ACHN (cell line): ENCODE data around the gene TOMM5.

ENCODE experiments used
- DNase-seq: peaks from one replicate; pipeline ENCODE4 v3.0.0-alpha.2; 2015
- in situ Hi-C: cut with HindIII; loops from 2 replicates; pipeline ENCODE4 v1.10.0; 2017; ENCODE audit warnings: low sequenced_read_pairs, low pct_ligation_motif_present, low pct_unique_long_range_greater_than_20kb

The TOMM5 gene

DNA sequence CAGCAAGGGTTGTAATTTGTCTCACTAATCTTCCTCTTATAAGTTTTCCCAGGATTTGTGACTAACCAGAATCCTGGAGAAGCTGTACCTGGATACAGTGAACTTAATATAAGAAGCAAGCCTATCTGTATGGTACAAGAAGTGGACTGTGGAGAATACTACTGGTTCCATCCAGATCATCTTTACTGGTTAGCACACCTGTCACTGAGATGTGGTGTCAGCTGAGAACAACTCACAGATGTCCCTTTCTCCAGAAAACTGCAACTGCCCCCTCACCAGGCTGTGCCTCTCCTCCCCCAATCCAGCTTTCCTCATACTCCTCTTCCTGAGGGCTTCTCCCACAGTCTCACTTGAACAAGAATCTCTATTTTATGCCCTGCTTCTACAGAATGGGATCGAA lies 21.1 kb downstream of the TOMM5 start:
- no peak for DNase-seq
- in situ Hi-C loops = no loop called here

- DNase-seq = no peak
- in situ Hi-C loops = no loop called here
Measured at GRCh38 chr9:37566716-37567115, 25.7 kb downstream of the TOMM5 start.

DNA sequence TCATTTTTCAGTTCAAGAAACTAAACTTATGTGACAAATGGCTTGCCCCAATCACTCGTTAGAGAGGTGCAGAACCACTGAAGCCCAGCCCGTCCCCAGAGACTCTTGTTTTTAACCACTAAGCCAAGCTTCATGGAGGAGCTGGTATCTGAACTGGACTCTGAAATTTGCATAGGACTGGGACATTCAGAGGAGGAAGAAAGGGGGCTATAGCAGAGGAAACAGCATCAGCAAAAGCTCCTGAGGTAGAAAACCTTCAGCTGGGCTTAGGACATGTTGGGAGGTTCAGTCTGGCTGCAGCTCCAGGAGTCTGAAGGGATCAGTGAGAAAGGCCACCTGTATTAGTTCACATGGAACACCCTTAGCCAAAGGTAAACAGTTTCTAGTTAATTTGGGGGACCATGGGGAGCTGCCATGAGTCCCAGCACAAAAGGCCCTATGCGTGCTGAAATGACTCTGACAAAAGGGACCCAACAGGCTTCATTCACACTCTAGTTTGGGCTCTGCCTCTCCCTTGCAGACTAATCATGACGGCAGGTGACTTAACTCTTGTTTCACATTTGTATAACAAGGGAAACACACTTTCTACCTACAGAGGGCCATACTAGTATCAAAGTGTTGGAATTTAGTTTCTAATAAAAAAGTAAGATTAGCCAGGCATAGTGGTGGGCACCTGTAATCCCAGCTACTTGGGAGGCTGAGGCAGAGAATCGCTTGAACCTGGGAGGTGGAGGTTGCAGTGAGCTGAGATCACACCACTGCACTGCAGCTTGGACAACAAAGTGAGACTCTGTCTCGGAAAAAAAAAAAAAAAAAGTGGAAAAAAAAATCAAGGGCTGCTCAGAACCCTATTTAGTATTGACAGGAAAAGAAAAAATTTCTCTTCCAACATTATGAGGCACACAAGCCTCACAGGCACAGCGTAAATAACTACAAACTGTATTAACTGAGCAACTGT lies 26.5 kb downstream of the TOMM5 start:
- no peak for DNase-seq
- in situ Hi-C loops = no loop called here

DNA sequence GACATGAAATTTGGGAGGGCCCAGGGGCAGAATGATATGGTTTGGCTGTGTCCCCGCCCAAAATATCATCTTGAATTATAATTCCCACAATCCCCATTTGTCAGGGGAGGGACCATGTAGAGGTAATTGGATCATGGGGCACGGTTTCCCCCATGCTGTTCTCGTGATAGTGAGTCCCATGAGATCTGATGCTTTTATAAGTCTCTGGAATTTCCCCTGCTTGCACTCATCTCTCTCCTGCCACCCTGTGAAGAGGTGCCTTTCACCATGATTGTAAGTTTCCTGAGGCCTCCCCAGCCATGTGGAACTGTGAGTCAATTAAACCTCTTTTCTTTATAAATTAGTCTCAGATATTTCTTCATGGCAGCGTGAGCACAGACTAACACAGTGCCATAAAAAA lies 27.5 kb downstream of the TOMM5 start:
- in situ Hi-C loops = no loop called here
- DNase-seq = no peak

GRCh38 chr9:37563806-37564513 lies 28.4 kb downstream of the TOMM5 start:
- in situ Hi-C loops = no loop called here
- DNase-seq = no peak

- no peak for DNase-seq
- in situ Hi-C loops = no loop called here
Measured at GRCh38 chr9:37562826-37563225, 29.6 kb downstream of the TOMM5 start.

- no peak for DNase-seq
- in situ Hi-C loops = no loop called here
Measured at GRCh38 chr9:37561682-37562081, 30.7 kb downstream of the TOMM5 start.

DNA sequence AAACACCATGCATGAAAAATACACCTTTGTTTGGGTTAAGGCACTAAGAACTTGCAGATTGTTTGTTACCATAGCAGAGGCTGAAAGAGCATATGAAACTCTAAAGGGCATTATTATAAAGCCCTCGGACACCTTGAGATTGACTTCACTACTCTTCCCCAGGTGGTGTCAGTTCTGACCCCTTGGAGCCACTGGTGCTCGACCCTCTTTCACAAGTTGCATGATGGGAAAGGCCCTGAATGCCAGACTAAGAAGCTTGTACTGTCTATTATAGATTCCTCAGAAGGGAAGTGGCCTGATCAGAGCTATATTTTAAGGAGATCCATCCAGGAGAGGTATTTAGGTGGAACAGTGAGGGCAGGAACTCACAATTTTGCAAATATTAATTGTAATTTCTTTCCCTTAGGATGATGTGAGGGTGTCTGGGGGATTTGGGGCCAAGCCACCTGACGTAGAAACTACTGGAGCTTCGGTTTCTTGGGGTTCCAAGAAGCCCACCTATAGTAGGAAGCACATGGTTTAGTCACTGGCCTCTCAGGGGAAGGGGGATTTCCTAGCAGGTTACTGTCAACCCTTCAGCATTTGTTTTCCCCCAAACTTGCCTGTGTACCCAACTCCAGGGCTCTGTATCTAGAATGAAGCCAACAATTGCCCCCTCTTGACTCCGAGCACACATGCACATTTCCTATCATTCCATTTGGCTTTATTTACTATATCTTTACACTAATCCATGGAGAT lies 32.4 kb downstream of the TOMM5 start:
- in situ Hi-C loops = no loop called here
- no peak for DNase-seq

DNA sequence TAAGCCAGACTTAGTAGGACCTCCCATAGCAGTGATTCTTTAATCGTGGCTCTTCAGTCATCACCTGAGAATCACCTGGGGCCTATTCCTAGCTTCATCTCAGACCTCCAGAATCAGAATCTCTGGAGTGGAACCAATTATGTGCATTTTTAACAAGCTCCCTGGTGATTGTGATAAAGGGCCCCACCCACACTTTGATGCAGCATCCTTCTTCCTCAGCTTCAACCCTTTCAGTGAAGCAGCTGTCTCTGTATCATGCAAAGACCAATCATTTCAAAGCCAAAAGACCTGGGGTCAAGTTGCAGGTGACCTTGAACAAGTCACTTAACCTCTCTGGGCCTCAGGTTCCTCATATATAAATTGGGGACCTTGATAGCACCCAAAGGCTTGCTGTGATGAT lies 33.3 kb downstream of the TOMM5 start:
- in situ Hi-C loops = no loop called here
- DNase-seq = no peak

- in situ Hi-C loops = no loop called here
- DNase-seq = no peak
Measured at GRCh38 chr9:37555786-37556185, 36.6 kb downstream of the TOMM5 start.

DNA sequence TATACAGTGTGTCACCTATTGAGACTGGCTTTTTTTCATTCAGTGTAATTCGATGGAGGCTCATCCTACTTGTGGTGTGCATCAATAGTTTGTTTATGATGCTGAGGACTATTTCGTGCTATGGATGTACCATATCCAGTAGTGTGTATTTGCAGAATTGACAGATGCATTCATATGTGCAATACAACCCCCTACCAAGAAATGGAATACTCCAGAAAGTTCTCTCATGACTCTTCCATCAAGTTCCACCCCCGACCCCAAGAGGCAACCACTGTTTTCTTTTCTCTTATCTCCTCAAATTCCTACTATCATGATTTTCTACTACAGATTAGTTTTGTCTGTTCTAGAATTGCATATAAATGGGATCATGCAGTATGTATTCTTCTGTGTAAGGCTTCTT lies 38.1 kb downstream of the TOMM5 start:
- in situ Hi-C loops = no loop called here

GRCh38 chr9:37551888-37552287 lies 40.5 kb downstream of the TOMM5 start:
- in situ Hi-C loops = no loop called here
- no peak for DNase-seq

More for the DNA sequence above, 38.1 kb downstream of the TOMM5 start:
- no peak for DNase-seq

DNA sequence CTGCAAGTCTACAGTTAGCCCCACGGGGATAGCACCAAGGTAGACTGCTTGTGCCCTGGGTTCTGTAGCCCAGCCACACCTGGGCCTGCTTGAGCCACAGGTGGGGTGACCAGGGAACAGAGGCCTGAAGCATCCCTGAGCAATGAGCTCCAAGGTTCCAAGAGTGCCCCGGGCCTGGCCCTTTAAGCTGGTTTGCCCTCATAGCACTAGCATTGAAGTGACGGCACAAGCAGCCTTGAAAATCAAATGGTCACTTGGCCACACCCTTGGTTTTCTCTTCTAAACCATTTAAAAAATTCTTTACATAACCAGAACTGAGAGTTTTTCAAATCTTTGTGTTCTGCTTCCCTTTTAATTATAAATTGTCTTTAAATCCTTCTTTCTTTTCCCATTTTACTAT lies 40.9 kb downstream of the TOMM5 start:
- DNase-seq = no peak
- in situ Hi-C loops = no loop called here

GRCh38 chr9:37550781-37551180 lies 41.6 kb downstream of the TOMM5 start:
- in situ Hi-C loops = no loop called here
- no peak for DNase-seq

DNA sequence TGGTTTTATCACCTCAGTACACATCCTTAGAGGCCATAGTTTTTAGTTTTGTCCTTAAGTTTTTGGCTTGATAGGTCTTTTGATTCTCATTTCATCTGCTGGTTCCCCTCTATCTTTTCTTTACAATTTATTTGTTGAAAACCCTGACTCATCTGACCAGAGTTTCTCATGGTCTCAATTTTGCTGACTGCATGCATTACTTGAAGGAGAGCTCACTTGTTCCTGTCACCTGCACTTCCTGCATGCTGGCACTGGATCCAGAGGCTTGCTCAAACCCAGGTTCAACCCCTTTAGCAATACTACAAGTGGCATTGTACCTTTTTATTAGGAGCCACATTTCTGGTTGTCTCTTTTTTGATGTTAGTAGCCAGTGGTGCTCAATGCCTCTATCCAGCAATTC lies 42.9 kb downstream of the TOMM5 start:
- DNase-seq = no peak
- in situ Hi-C loops = no loop called here

DNA sequence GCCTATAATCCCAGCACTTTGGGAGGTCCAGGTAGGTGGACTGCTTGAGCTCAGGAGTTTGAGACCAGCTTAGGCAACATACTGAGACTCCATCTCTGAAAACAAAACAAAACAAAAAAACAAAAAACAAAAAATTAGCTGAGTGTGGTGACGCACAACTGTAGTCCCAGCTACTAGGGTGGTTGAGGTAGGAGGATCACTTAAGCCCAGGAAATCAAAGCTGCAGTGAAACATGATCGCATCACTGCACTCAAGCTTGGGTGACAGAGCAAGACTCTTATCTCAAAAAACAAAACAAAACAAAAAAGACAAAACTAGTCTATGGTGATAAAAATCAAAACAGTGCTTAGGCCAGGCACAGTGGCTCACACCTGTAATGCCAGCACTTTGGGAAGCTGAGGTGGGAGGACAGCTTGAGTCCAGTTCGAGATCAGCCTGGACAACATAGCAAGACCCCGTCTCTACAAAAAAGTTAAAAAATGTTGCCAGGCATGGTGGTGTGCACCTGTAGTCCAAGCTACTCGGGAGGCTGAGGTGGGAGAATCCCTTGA lies 45.0 kb downstream of the TOMM5 start:
- in situ Hi-C loops = no loop called here
- DNase-seq = no peak

DNA sequence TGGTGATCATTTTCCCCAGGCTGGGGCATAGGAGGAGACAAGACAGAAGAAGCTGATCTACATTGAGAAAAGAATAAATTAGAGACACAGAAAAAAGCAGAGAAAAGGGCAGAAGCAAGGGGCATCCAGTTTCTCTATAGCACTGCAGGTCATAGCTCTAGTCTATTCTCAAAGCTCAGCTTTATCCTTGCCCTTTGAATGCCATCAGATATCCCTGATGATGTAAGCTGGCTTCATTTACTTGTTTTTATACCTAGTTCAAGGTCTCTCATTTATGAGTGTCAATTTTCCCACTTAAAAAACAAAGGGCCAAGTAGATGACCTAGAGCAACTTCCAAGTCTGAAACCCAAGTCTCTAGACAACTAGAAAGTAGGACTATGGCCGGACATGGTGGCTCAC lies 48.9 kb downstream of the TOMM5 start:
- no peak for DNase-seq
- in situ Hi-C loops = no loop called here

GRCh38 chr9:37542895-37543294 lies 49.5 kb downstream of the TOMM5 start:
- DNase-seq = no peak
- in situ Hi-C loops = no loop called here

- in situ Hi-C loops = no loop called here
- DNase-seq = no peak
Measured at GRCh38 chr9:37542488-37542887, 49.9 kb downstream of the TOMM5 start.
